GM23338 (cell line): ENCODE measurements around the gene KRTAP5-4.
"Not testable (repeated sequence)": the region's sequence is repeated elsewhere in the genome, so short reads cannot be mapped to it uniquely, and the experiment has no call there.

Experiments used
- EZH2 ChIP-seq: fragments of 200-600 bp; sonication (generic); IDR thresholded peaks from one replicate; pipeline ENCODE4 v1.8.0; 2017; ENCODE audit warnings: antibody characterized with exemption, mild to moderate bottlenecking, low read depth; ENCODE audit not compliant: unreplicated experiment
- EZH2phosphoT487 ChIP-seq: fragments of 200-600 bp; sonication (generic); IDR thresholded peaks from one replicate; pipeline ENCODE4 v1.8.1; 2018; ENCODE audit warnings: antibody characterized with exemption; ENCODE audit not compliant: unreplicated experiment
- JUNB ChIP-seq: IDR thresholded peaks from one replicate; pipeline ENCODE4 v1.6.1; 2016; ENCODE audit warnings: antibody characterized with exemption; ENCODE audit not compliant: unreplicated experiment
- STAT1 ChIP-seq: IDR thresholded peaks from one replicate; pipeline ENCODE4 v1.6.1; 2016; ENCODE audit warnings: antibody characterized with exemption; ENCODE audit not compliant: unreplicated experiment
- TF ChIP-seq, protein P1 (sequence below), 2 experiments: fragments of 200-600 bp in 1 of 2; sonication (generic) in 1 of 2; conservative IDR thresholded peaks; 2 replicates each; pipeline versions ENCODE4 v1.5.1 to v1.6.1; 2016 to 2017; ENCODE audit warnings: antibody characterized with exemption in 2 of 2, low read depth in 2 of 2, mild to moderate bottlenecking in 2 of 2, moderate library complexity in 1 of 2

DNA sequence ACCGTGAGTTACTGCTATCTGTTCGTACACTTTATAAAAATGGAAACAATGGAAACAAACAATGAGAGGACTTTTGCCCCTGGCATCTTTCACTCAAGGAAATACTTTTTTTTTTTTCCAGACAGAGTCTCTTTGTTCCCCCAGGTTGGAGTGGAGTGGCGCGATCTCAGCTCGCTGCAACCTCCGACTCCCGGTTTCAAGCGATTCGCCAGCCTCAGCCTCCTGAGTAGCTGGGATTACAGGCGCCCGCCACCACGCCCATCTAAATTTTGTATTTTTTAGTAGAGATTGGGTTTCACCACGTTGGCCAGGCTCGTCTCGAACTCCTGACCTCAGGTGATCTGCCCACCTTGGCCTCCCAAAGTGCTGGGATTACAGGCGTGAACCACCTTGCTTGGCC lies 46.2 kb downstream of the KRTAP5-4 start:
- TF ChIP-seq, protein P1, sequence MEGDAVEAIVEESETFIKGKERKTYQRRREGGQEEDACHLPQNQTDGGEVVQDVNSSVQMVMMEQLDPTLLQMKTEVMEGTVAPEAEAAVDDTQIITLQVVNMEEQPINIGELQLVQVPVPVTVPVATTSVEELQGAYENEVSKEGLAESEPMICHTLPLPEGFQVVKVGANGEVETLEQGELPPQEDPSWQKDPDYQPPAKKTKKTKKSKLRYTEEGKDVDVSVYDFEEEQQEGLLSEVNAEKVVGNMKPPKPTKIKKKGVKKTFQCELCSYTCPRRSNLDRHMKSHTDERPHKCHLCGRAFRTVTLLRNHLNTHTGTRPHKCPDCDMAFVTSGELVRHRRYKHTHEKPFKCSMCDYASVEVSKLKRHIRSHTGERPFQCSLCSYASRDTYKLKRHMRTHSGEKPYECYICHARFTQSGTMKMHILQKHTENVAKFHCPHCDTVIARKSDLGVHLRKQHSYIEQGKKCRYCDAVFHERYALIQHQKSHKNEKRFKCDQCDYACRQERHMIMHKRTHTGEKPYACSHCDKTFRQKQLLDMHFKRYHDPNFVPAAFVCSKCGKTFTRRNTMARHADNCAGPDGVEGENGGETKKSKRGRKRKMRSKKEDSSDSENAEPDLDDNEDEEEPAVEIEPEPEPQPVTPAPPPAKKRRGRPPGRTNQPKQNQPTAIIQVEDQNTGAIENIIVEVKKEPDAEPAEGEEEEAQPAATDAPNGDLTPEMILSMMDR (conservative IDR thresholded peaks at IDR 0.05; ENCODE audit: low read depth in 2 of 2), result not testable (repeated sequence)
- not testable (repeated sequence) for TF ChIP-seq EZH2, EZH2phosphoT487, STAT1, JUNB
